Stimulated activated CD4-positive, alpha-beta T cell treated with anti-CD3 and anti-CD28 coated beads, Interleukin-4, amount 100 ng/mL, for 1 hour (primary cell): ENCODE results near the gene NFAM1.

Experiments used
- DNase-seq: peaks from one replicate; pipeline ENCODE4 v3.0.0-alpha.2; 2020

Gene NFAM1

GRCh38 chr22:42432020-42432596 lies at the start of gene NFAM1:
Gene NFAM1 (minus strand): TSS chr22:42432403. CDS start chr22:42432357, 46 bp downstream.
- DNase-seq: no peak

- DNase-seq: no peak
Observed at GRCh38 chr22:42475122-42475521, 42.9 kb upstream of the NFAM1 start.

- no peak for DNase-seq
Observed at GRCh38 chr22:42473484-42474193, 41.4 kb upstream of the NFAM1 start.

GRCh38 chr22:42472671-42473070 lies 40.5 kb upstream of the NFAM1 start:
- no peak for DNase-seq

- no peak for DNase-seq
Observed at GRCh38 chr22:42471441-42471840, 39.2 kb upstream of the NFAM1 start.

- no peak for DNase-seq
Observed at GRCh38 chr22:42470366-42471082, 38.3 kb upstream of the NFAM1 start.

- DNase-seq: no peak
Observed at GRCh38 chr22:42468841-42469240, 36.6 kb upstream of the NFAM1 start.

- DNase-seq: no peak
Observed at GRCh38 chr22:42462016-42462415, 29.8 kb upstream of the NFAM1 start.

- DNase-seq: no peak
Observed at GRCh38 chr22:42461511-42461910, 29.3 kb upstream of the NFAM1 start.

- DNase-seq: no peak
Observed at GRCh38 chr22:42459287-42460063, 27.3 kb upstream of the NFAM1 start.

GRCh38 chr22:42452916-42453315 lies 20.7 kb upstream of the NFAM1 start:
- DNase-seq: no peak

- no peak for DNase-seq
Observed at GRCh38 chr22:42452456-42452855, 20.3 kb upstream of the NFAM1 start.

GRCh38 chr22:42451499-42452145 lies 19.4 kb upstream of the NFAM1 start:
- DNase-seq: no peak

- DNase-seq: no peak
Observed at GRCh38 chr22:42450862-42451261, 18.7 kb upstream of the NFAM1 start.

GRCh38 chr22:42446151-42446550 lies 13.9 kb upstream of the NFAM1 start:
- DNase-seq: no peak

GRCh38 chr22:42444077-42444904 lies 12.1 kb upstream of the NFAM1 start:
- peak; percentile 75 for DNase-seq

- DNase-seq: no peak
Observed at GRCh38 chr22:42443240-42444076, 11.3 kb upstream of the NFAM1 start.

GRCh38 chr22:42442748-42443147 lies 10.5 kb upstream of the NFAM1 start:
- no peak for DNase-seq

- no peak for DNase-seq
Observed at GRCh38 chr22:42440728-42441127, 8.5 kb upstream of the NFAM1 start.

GRCh38 chr22:42439821-42440674 lies 7.8 kb upstream of the NFAM1 start:
- no peak for DNase-seq
